ENCODE data around the gene DYNLT5. TPM values are rescaled to one million over a fixed set of nuclear protein-coding genes. Genes with fewer than 3 reads are reported as not detected.

Gene DYNLT5
- total RNA-seq, 1 donor from 2014 or later = not detected

- TF ChIP-seq, protein P1, sequence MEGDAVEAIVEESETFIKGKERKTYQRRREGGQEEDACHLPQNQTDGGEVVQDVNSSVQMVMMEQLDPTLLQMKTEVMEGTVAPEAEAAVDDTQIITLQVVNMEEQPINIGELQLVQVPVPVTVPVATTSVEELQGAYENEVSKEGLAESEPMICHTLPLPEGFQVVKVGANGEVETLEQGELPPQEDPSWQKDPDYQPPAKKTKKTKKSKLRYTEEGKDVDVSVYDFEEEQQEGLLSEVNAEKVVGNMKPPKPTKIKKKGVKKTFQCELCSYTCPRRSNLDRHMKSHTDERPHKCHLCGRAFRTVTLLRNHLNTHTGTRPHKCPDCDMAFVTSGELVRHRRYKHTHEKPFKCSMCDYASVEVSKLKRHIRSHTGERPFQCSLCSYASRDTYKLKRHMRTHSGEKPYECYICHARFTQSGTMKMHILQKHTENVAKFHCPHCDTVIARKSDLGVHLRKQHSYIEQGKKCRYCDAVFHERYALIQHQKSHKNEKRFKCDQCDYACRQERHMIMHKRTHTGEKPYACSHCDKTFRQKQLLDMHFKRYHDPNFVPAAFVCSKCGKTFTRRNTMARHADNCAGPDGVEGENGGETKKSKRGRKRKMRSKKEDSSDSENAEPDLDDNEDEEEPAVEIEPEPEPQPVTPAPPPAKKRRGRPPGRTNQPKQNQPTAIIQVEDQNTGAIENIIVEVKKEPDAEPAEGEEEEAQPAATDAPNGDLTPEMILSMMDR (conservative IDR thresholded peaks at IDR 0.05; ENCODE audit: low read depth, low read length) = no peak
- H3K4me3 ChIP-seq (ENCODE audit: low read depth, low read length) = no peak overlapping the region
- DNase-seq (ENCODE audit: low read depth) = no peak
Observed at GRCh38 chr1:66750577-66750976, 1.7 kb upstream of the DYNLT5 start.

DNA sequence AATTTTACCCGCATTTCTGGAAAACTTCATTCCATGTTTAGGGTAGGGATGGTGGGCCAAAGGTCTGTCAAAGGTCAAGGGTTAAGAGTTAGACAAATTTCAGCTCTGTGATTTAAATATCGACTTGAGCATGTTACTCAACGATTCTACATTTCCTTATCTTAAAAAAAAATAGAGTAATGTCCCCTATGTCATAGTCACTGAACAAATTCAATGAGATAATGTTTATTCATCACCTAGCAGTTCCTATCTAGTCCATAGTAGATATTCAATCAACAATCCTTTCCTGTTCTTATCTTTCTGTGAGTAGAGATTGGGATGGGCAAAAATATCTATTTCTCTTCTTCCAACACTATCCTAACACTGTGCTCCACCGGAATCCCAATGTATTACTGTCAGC is 1.1 kb upstream of the DYNLT5 start:
- no peak for DNase-seq (ENCODE audit: low read depth)
- TF ChIP-seq, protein P1 (conservative IDR thresholded peaks at IDR 0.05; ENCODE audit: low read depth, low read length) = no peak

DNA sequence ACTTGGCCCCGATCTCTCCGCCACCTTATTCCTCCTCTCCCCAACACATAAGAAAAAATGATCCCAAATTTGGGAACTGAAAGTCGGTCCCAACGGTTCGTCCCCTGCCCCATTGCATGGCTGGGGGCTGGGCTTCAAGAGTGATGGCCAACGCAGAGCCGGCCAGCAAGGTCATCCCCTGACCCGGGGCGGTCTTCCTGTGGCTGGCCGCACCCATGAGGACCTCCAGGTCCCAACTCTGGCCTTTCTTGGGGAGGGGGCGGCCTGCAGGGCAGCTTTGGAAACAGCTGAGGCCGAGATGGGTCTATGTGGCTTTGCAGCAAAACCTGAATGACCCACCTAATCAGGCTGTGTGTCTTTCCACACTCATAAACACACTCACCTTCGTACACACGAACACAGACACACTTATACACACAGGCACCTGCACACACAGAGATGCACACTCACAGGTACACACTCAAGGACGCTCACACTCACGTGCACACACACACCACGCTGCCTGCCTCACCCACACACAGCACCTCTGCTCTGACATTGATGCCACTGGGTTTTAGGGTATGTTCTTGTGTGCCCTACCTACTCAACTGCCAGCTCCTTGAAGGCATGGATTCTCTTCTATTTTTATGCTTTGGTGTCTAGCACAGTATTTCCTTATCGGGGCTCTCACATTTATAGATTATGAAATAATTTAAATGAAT is 562 bp downstream of the DYNLT5 start:
- peak overlapping the region; percentile 42 for H3K4me3 ChIP-seq (ENCODE audit: low read depth, low read length)
- no peak for DNase-seq (ENCODE audit: low read depth)
- TF ChIP-seq, protein P1 (conservative IDR thresholded peaks at IDR 0.05; ENCODE audit: low read depth, low read length) = no peak

More for the DNA sequence above, 1.1 kb upstream of the DYNLT5 start:
- H3K4me3 ChIP-seq (ENCODE audit: low read depth, low read length) = no peak overlapping the region

DNA sequence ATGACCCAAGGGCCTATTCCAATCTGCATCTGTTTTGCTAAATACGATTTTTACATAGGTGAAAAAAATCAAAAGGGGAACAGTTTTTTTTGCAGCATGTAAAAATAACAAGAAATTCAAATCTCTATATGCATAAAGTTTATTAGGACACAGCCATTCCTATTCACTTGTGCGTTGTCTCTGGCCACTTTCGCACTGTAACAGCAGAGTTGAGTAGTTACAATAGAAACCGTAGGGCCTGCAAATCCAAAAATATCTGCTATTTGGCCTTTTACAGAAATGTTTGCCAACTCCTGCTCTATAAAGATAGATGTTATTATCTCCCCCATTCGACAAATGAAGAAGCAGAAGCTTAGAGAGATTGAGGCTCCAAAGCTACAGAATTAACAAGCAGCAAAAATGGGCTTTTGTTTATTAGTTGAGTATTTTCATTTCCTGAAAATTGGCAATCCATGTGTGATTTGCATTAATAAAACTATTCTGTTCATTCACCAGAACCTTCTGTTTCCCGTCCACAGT is 5.5 kb downstream of the DYNLT5 start:
- TF ChIP-seq, protein P1 (conservative IDR thresholded peaks at IDR 0.05; ENCODE audit: low read depth, low read length) = no peak

GRCh38 chr1:66758241-66758755 is 6.0 kb downstream of the DYNLT5 start:
- TF ChIP-seq, protein P1 (conservative IDR thresholded peaks at IDR 0.05; ENCODE audit: low read depth, low read length) = no peak
- no peak overlapping the region for H3K4me3 ChIP-seq (ENCODE audit: low read depth, low read length)
- DNase-seq (ENCODE audit: low read depth) = no peak

More for the DNA sequence above, 5.5 kb downstream of the DYNLT5 start:
- H3K4me3 ChIP-seq (ENCODE audit: low read depth, low read length) = no peak overlapping the region
- DNase-seq (ENCODE audit: low read depth) = no peak

- no peak overlapping the region for H3K4me3 ChIP-seq (ENCODE audit: low read depth, low read length)
- TF ChIP-seq, protein P1 (conservative IDR thresholded peaks at IDR 0.05; ENCODE audit: low read depth, low read length) = no peak
Observed at GRCh38 chr1:66760506-66760905, 8.2 kb downstream of the DYNLT5 start.

More at GRCh38 chr1:66760506-66760905, 8.2 kb downstream of the DYNLT5 start:
- DNase-seq (ENCODE audit: low read depth) = no peak

Measured in epithelial cell of proximal tubule (primary cell).